Left ventricle myocardium superior (tissue), 1 donor: ENCODE data around the gene ZDHHC9. TPM values are rescaled to one million over a fixed set of nuclear protein-coding genes. Genes with fewer than 3 reads are reported as not detected.

Source experiments
- ATAC-seq: fragments of 200-7000 bp; cut with Tn5 transposase; one replicate; pipeline ENCODE4 v1.9.1; 2020; ENCODE audit warnings: mild to moderate bottlenecking, moderate library complexity
- DNase-seq: peaks from one replicate; pipeline ENCODE4 v3.0.0-alpha.2; 2020
- intact Hi-C: fragments of 100-400 bp; cut with micrococcal nuclease; formaldehyde crosslinking; loops from one replicate; pipeline ENCODE4 v1.11.0; 2022
- total RNA-seq: library from RNA; stranded (reverse); fragmentation: NEBNext Ultra II Directional; extraction: Animal tissue kit (Norgen Biotek cat#: 25700); gene quantifications from one replicate; pipeline ENCODE4 v1.2.1, GENCODE V29; 2021
- donor health status: DM: no; HTN: yes; CAD: no; lungs with severe emphysema.

Gene ZDHHC9
- total RNA-seq, 1 donor from 2014 or later, result 13.4 TPM

DNA sequence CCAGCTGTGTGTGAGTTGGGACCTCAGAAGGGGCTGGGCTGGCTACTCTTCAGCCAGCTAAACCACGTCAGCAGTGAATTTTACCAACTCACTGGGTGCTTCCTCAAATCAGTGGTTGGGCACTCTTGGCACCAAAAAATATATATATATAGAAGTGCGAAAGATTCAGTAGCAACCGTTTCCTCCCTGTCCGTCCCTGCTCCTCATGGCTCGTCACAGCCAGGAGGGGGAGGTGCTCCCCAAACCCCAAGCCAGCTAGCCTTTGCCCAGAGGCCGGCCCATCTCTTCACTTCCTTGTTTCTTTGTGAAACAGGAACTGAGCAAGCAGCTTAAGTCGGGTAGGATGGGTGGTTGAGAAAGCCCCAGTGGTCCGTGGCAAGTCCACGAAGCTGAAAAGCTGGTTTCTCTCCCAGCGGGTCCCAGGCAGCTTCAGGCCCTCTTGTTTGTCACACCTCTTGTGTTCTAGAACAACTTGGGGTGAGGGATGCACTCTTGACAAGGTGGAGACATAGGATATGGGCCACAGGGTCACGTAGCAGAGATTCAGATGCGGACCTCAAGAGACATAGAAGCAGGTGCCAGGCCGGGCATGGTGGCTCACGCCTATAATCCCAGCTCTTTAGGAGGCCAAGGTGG is 70.8 kb downstream of the ZDHHC9 start:
- DNase-seq, result peak; percentile 63
- intact Hi-C loops, result no loop called here
- peak; percentile 74 for ATAC-seq

GRCh38 chrX:129771266-129771995 is 72.3 kb downstream of the ZDHHC9 start:
- no peak for ATAC-seq
- intact Hi-C loops, result no loop called here
- no peak for DNase-seq

DNA sequence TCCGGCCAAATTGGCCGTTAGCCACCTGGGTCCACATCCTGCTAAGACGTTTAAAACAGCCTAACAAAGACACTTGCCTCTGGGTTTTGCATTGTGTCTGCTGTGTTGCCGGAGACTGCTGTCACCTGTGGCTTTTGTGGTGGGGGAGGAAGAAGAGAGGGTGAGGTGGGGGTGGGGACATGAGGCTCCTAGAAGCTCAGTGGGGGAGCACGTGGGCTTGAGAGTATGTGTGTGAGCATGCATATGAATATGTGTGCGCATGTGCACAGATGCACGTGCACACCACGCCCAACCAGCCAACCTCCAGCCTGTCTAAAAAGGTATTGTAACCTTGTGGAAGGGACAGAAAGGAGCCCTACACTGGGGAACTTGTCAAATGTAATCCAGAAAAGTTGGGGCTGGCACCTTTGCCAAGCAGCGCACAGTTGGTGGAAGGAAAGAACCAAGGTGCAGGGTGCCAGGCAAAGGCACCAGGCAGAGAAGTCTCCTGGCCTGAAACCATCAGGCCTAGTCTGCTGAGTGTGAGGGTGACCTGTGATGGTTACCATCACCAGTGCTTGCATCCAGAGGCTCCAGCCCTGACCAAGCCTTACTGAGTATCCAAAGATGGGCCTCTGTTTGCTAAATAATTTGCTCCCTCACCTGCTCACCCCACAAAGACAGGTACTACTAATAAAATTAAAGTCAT is 74.1 kb downstream of the ZDHHC9 start:
- no peak for ATAC-seq
- intact Hi-C loops, result no loop called here
- DNase-seq, result no peak

- DNase-seq, result no peak
- intact Hi-C loops, result no loop called here
- ATAC-seq, result no peak
These were observed 74.9 kb downstream of the ZDHHC9 start for GRCh38 chrX:129768586-129769466.

GRCh38 chrX:129768186-129768585 is 75.5 kb downstream of the ZDHHC9 start:
- ATAC-seq (no peak), DNase-seq (no peak)
- intact Hi-C loops, result no loop called here

- intact Hi-C loops, result no loop called here
- DNase-seq (no peak), ATAC-seq (no peak)
These were observed 80.0 kb downstream of the ZDHHC9 start for GRCh38 chrX:129763666-129764065.

- intact Hi-C loops, result no loop called here
- ATAC-seq, result no peak
- no peak for DNase-seq
These were observed 81.2 kb downstream of the ZDHHC9 start for GRCh38 chrX:129762448-129762847.

DNA sequence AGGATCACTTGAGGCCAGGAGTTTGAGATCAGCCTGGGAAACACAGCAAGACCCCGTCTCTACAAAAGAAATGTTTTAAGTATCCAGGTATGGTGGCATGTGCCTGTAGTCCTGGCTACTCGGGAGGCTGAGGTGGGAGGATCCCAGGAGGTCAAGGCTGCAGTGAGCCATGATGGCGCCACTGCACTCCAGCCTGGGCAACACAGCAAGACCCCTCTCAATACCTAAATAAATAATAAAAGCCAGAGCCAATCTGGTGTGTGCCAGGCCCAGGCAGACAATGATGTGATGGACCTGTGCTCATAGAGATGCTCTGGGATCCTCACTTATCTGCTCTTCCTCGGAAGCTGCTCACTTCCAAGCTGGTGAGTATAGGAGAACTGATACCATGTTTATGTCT is 82.1 kb downstream of the ZDHHC9 start:
- no peak for ATAC-seq
- intact Hi-C loops, result no loop called here
- no peak for DNase-seq

DNA sequence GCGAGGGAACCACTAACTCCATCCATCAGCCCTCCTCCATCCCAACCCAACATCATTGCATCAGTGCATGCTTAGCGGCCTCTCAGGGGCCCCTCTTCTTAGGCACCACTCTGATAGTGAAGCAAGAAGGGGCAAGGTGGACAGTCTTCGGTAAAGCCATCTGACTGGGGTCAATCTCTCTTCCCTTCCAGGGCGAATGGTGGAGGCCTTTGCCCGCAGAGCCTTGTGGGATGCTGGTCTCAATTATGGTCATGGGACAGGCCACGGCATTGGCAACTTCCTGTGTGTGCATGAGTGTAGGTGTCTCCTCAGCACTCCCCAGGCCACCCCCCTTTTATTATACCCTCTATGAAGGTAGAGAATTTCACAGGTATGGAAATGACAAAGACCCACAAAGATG is 82.7 kb downstream of the ZDHHC9 start:
- ATAC-seq, result no peak

DNA sequence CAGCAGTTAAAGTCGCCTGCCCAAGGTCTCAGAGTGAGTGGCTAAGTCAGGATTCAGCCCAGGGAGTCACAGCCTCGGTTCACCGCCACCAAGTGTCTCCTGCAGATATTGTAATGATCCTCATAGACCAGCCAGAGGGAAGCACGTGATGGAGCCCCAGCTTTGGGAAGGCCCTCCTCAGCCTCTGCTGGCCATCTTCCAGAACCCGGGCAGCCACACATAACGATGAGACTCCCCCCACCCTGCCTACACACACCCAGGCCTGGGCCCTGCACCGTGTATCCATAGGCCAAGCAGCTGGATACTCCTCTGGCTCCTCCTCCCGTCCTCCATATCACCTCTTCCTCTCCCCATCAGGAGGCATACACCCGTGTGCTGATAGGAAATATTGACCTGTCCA is 83.5 kb downstream of the ZDHHC9 start:
- intact Hi-C loops, result no loop called here
- DNase-seq (no peak), ATAC-seq (no peak)

More for the DNA sequence above, 82.7 kb downstream of the ZDHHC9 start:
- DNase-seq, result no peak
- intact Hi-C loops, result no loop called here

GRCh38 chrX:129759576-129760061 is 84.1 kb downstream of the ZDHHC9 start:
- ATAC-seq (peak; percentile 75), DNase-seq (peak; percentile 62)
- intact Hi-C loops, result no loop called here

- intact Hi-C loops, result no loop called here
- ATAC-seq (peak; percentile 12), DNase-seq (no peak)
These were observed 87.7 kb downstream of the ZDHHC9 start for GRCh38 chrX:129755779-129756650.

DNA sequence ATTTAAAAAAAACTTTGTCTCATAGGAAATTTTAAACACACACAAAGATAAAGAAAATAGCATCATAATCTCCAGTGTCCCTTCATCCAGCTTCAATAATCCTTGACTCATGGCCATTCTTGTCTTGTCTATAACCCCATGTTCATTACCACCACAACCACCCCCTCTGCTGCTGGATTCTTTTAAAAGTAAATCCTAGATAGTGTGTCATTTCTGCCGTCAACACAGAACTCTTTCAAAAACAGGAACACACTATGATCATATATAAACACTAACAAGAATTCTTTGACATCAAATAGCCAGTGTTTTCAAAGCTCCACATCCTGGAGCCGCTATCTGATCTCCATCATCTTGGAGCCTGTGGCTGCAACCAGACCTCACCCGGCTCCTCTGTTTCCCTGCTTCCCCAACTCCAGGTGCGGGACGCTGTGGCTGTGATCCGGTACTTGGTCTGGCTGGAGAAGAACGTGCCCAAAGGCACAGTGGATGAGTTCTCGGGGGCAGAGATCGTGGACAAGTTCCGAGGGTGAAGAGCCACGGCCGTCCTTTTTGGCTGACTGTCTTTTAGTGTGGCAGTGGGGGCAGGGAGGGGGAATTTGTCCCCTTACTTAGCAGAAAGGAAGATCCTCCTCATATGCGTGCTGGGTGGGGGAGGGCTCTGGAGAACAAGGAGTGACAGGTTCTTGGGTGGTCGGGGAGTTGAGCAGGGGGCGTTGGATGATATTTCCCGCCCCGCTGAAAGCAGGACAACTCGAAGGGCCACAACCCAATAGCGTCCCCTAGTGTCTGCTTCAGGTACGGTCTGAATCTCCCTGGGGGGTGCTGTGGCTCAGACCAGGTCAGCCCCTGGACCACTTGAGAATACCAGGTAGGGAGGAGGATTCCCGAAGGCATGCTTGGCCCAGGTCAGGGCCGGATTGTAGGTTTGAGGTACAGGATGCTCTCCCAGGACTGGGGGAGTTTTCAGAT is 89.3 kb downstream of the ZDHHC9 start:
- intact Hi-C loops, result no loop called here
- ATAC-seq, result no peak
- DNase-seq, result no peak
